HG02678 (cell line): ENCODE data around the gene SHROOM2.
A peak's percentile ranks its signal among the peaks of the same experiment; 100 is the strongest.

ENCODE experiments used
- ATAC-seq: cut with Tn5 transposase; IDR thresholded peaks from one replicate; pipeline ENCODE4 v1.9.1; 2021; ENCODE audit warnings: mild to moderate bottlenecking, moderate library complexity; ENCODE audit not compliant: unreplicated experiment

SHROOM2 gene

GRCh38 chrX:9995855-9996339 is 209.7 kb downstream of the SHROOM2 start:
- peak; percentile 49 for ATAC-seq

DNA sequence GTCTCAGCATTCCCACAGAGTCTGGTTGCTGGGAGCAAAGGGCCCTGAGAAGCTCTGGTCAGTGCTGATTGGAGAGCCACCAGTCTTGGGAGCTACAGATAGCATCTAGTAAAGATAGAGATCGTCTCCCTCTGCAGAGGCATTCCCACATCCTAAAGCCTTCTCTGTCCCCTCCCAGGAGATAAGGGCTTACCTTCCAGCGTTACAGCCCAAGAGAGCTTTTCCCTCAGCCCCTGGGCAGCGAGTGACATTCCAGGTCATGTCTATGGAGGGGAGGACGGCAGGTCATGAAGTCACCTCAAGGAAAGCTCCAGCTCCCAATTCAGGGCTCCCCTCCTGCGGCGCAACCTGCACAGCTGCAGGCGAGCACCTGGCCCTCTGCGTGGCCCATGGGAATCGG is 210.8 kb downstream of the SHROOM2 start:
- ATAC-seq: no peak

GRCh38 chrX:9997524-9997923 is 211.3 kb downstream of the SHROOM2 start:
- ATAC-seq: peak; percentile 84
